Ramos (cell line): ENCODE results near the gene AQR.

Source experiments
- in situ Hi-C: fragments of 300-500 bp; cut with MboI; formaldehyde crosslinking; loops from one replicate; pipeline ENCODE4 v1.14.3; 2022; ENCODE audit warnings: low sequenced_read_pairs; ENCODE audit not compliant: unreplicated experiment

AQR gene

DNA sequence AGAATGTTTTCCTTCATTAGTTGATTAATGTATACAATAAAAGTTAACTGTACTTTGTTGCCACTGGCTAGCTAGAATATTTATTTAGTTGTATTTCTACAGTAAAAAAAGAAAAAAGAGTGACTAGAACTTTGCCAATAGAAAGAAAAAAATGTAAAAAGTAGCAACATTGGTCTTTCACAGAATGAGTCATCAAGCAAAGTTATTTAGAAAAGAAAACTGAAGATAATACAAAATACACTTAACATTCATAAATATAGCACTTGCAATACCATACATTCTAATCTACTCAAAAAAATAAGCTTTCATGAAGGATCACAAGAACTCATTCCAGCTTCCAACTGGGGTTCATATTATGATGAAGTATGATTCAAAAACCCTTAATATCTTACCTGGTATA lies 83.4 kb downstream of the AQR start:
- in situ Hi-C loops: no loop called here

DNA sequence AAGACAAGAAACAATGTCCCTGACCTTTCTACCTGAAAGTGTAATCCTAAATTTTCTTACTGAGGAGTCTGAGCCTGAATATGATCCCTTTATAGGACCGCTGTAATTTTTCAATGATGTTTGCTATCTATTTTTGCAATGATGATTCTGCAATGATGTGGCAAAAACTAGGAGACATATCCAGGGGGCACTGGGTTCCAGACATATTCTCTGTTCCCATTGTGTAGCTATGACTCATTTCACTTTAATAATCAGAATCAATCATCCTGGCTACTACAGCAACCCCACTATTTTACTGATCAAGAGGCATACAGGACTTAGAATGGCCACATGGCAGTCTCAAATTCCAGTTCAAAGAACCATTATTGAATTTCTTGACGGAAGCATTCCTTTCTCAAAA lies 85.9 kb downstream of the AQR start:
- in situ Hi-C loops: no loop called here

DNA sequence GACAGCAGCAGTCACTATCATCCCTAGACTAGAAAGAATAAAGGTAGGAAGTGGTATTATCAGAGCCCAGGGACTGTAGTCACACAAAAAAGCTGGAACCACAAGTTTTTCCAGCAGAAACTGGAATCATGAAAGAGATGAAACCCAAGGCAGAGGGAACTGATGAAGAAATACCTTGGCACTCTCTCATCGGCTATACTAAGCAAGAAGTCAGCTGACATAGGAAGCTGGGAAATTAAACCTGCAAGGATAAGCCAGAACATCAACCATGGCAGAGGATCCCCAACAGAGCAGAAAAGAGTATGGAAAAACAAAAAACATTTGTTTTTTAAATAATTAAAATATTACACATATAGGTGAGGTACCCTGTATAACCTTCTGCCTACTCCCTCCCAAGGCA lies 86.5 kb downstream of the AQR start:
- in situ Hi-C loops: no loop called here

DNA sequence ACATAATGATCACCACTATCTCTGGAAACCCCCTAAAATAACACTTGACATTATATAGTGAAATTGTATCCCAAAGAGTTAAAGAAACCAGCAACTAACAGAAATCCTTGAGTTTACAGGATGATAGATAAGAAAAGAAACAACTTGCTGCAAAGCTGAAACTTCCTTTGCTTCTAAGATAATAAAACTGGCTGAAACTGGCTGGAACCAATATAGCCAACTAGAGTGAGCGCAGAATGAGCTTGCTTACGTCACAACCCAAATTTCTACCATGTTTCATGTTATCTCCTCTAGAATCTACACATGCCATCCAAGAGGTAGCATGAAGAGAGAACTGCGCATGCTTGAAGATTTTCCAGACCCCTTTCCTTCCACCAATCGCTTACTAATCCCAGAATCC lies 90.4 kb downstream of the AQR start:
- in situ Hi-C loops: no loop called here

DNA sequence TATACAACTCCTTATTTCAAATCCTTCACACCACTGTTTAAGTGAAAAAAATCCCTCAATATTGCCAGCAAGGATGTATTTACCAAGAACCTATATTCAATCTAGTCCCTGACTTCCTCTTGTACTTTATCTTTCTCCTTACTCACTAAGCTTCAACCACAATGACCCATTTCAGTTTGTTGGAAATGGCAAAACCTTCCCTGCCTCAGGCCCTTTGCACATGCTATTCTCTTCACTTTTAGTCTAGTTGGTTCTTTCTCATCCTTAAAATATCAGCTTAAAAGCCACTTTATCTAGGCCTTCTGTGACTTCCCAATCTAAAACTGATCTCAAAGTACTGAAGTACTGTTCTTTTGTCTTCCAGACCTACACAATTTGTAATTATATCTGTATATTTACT lies 92.9 kb downstream of the AQR start:
- in situ Hi-C loops: no loop called here

DNA sequence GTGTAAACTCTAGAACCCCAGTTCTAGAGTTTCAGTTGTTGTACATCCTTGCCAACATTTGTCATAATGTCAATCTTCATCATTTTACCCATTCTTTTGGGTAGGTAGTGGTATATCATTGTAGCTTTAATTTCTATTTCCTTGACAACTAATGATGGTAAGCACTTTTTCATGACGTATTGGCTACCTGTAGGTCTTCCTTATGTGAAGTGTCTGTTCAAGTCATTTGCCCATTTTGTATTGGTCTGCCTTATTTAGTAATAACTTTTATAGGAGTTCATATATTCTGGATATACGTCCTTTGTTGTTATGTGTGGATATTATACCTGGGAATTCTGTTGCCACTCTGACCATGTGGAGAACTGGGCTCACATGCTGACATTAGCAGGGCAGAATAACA lies 100.4 kb downstream of the AQR start:
- in situ Hi-C loops: no loop called here

DNA sequence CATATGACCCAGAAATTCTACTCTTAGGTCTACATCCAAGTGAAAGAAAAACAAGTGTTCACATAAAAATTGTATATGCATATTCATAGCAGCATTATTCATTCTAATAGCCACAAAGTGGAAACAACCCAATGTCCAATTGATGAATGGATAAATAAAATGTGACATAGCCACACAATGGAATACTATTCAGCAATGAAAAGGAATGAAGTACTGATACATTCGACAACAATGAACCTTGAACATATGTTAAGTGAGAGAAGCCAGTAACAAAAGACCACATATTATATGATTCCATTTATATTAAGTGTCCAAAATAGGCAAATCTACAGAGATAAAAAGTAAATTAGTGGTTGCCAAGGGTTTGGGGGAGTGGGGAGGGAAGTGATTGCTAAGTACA lies 104.0 kb downstream of the AQR start:
- in situ Hi-C loops: no loop called here

DNA sequence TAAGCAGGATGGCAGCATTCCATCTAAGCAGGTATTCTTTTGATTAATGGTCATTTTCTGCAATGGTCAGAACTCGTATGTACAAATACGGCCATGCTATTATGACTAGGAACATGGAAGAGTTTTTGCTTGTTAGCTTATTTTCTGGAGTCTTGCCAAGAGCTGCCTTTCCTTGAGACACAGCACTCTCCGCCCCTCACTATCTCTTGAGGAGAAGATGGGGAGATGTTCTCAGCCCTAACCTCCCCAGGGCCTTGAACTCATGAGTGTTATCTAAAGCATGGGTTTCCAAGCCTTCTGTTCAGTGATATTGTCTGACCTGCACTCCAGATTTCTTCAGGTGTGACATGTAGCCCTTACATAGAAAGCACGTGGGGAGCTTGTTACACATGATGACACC lies 108.3 kb downstream of the AQR start:
- in situ Hi-C loops: no loop called here

DNA sequence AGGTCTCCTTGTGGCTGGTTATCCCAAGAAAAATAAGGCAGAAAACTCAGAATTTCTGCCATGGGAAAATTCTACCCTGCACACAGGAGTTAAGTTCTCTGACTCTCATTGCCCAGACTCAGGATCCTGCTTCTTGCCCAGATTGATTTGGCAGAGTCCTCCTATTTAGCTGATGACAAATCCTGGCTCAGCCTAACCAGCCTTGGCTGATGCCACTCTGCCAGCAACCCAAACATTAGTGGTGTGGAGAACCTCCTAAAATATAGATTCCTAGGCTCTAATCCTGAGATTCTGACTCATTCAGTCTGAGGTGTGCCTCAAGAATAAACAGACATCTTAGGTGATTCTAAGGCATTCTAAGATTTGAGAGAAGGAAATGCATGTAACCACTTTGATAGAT lies 113.6 kb downstream of the AQR start:
- in situ Hi-C loops: no loop called here

DNA sequence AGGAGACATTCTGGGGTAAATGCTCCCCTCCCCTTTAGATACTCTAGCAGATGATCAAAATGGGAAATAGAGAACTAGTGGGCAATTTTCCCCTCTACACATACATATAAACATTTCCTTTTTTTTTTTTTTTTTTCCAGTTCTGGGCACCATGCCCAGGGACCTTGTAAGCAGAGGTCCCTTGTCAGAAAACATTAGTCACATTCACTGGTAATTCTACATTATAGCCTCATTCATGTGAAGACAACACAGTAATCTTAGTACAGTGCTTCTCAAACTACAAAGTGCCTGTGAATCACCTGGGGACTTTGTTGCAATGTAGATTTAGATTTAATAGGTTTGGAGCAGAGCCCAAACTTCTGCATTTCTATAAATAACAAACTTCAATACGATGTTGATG lies 114.1 kb downstream of the AQR start:
- in situ Hi-C loops: no loop called here

DNA sequence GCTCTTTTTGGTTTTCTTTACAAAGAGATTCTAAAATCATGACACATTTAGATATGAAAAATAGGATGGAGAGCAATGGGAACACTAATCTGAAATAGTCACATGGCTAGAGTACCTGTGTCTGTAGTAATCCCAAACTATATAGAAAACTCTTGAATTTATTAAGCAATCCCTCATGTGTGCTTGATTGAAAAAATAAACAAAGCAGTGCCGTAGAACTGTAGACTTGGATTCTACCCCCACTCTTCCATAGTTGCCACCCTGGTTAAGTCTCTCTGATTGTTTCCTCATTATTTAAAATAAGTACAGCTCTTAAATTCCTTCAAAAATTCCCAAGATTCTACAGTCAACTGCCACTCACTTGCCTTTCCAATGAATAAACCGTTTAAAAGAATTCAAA lies 115.3 kb downstream of the AQR start:
- in situ Hi-C loops: no loop called here

DNA sequence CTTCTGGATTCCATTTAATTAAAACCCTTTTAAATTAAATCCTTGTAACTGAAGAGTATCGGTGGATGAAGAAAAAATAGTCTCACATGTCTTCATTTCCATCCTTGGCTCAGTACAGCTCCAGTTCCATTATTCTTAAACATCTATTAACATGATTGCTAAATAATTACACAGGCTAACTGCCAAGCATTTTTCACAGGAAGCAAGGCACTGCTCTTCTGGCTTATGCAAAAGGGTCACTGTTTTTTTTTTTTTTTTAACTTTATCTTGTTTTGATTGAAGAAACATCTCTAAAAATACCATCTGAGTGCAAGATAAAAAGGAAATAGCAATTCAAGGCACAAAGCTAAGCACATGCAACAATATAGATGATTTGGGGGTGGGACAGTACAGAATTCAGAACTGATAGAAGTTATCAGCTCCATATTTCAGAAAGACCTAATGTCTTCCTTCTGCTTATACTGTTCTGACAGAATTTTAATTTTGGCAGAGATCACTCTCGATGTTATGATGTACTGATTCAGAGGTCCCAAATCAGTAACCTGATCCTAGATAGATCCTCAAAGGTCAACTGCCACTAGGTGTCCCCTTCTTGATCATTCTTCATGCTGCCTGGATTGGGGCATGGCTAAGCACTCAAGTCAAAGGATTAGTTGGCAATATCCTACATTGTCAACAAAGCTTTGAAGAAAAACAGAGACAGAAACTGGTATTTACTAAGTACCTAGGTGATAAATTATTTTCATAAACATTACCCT lies 116.4 kb downstream of the AQR start:
- in situ Hi-C loops: no loop called here

DNA sequence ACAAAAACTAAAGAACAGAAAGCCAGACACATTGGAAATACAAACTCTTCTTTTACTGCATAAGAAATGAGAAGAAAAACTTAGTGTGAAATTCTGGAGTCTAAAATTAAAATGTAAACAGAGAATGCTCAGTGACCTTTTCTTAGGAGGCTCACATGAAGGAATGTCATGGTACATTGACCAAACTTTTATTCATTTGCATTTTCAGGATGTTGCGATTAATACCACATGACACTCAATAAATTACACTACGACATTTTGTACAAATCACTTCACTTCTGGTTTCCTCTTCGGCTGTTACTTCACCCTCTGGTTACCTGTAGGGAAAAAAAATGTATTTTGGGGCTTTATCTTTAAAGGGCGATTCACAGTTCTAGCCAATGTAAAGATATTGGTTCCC lies 117.8 kb downstream of the AQR start:
- in situ Hi-C loops: no loop called here

DNA sequence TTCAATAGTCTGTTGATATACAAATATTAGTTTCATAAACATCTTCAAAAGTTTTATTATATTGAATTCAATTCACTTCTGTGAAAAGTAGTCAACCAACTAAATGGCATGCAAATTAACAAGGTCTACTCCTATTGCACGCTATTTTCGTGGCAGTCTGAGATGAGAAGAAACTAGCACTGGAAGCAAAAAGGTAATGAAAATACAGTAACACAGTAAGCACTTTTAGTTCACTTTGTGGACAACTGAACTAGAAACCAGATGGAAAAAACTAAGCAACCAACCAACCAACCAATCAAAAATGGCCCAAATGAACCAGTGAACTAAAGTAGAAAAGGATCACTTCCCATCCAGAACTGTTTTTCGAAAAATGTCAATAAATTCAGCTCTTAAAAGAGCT lies 118.5 kb downstream of the AQR start:
- in situ Hi-C loops: no loop called here

DNA sequence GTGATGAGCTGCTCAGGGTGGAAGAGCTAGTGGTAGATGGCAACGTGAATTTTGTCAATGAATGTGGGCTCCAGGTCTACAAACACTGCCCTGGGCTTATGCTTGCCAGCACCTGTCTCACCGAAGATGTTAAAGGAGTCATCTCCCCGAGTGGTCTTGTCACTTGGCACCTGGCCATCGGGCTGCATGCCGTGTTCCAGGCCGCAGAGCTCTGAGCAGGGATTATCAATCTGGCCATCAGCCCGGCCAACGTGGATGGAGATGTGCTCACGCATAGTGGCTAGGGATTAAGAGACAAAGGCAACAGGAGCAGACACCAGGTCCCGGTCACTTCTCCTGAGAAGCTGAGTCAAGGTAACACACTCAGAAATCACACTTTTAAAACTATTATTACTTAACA lies 119.4 kb downstream of the AQR start:
- in situ Hi-C loops: no loop called here

DNA sequence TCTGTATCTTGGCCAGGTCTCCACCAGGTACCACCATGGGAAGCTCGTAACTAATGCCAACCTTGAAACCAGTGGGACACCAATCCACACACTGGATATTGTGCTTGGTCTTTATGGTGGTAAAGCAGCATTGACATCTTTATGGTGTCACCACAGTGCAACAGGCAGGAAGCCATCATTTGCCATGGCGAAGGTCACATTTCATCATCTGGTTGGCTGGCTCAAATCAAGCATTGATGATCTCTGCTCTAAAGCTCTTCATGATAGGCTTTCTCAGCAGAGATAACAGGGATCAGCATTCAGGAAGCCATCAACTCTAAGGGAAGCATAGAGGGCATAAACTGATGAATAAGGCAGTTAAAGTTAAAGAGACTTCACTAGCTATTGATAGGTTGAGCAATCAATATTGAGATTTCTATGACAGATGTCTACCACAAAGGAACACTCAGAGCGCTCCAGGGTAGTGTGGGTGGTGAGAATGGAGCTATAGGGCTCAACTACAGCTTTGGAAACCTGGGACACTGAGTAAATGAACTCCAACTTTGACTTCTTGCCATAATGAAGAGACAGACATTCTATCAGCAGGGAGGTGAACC lies 120.1 kb downstream of the AQR start:
- in situ Hi-C loops: no loop called here

DNA sequence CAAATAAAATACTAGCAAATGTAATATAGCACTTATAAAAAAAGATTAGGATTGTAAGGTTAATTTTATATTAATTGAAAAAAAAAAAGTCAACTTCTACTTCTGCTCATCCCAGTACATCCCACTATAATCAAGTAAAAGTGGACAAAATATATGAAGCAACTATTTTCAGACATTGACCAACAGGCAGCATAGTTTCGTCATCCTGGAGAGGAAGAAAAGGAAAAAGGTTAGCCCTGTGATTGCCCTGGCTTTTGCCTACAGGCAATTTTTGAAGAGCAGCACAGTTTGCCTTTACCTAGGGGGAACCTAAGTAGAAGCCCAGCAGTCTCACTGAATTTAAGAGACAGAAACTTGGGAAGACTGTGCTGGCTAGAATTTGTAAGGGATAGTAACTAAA lies 121.9 kb downstream of the AQR start:
- in situ Hi-C loops: no loop called here

DNA sequence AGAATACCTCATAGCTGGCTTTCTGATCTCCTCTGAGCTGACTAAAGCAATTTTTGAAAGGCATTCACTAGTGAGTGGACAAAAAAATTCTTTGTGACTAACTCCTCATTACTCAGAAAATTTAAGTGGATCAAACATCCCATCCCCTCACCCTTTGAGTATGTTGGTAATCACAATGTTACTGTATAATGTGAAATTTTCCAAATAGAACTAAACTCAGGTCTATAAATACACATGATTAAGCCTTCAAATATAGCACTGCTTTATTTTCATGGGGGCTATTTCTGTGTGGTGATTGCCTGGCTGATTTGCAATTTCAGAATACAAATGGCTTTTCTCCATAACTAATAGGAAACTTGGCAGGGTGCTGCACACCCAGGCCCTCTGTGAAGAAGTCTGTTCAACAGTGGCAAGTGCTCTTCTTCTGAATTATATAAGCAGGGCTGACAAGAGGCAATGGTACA lies 128.2 kb downstream of the AQR start:
- in situ Hi-C loops: no loop called here

DNA sequence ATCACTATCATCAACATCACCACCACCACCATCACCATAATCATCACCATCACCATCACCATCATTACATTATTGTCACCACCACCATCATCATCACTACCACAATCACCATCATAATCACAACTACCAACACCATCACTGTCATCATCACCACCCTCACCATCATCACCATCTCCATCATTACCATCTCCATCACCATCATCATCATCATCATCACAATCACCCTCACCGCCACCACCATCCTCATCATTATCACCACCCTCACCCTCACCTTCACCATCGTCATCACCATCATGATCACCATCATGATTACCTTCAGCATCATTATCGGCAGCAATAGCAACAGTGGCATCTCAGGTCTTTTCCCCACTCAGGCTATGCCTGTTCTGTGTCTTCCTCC lies 131.3 kb downstream of the AQR start:
- in situ Hi-C loops: no loop called here

DNA sequence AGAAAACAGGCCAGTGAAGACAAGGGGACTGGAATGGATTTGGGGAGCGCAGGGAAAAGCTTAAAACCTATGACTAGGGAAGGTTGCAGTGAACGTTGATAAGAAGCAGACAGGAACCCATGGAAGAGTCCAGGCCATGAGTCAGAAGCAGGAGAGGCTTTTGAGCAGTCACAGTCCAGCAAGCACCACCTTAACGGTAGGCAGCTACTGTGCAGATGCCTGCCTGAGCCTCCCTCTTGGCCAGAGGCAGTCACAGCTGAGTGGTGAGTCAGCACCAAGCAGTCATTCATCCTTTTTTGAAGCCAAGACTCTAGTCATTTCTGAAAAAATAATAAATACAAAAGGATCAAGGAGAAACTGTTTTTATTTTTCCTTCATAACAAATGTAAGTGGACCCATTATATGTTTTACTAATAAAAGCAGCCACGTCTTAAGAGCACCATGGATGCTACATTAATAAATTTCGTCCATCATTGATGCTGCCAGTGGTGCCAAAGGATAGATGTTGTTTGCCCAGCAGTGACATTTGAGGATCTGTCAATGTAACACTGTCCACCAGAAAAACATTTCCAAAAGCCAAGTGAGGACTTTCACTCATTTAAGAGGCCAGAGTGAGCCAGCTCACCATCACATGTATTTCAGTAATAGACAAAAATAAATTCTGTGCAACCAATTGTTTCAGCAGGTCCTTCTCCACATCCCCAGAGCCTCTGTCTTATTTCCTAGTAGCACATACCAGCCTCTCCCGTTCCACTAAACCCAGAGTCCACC lies 132.1 kb downstream of the AQR start:
- in situ Hi-C loops: no loop called here

DNA sequence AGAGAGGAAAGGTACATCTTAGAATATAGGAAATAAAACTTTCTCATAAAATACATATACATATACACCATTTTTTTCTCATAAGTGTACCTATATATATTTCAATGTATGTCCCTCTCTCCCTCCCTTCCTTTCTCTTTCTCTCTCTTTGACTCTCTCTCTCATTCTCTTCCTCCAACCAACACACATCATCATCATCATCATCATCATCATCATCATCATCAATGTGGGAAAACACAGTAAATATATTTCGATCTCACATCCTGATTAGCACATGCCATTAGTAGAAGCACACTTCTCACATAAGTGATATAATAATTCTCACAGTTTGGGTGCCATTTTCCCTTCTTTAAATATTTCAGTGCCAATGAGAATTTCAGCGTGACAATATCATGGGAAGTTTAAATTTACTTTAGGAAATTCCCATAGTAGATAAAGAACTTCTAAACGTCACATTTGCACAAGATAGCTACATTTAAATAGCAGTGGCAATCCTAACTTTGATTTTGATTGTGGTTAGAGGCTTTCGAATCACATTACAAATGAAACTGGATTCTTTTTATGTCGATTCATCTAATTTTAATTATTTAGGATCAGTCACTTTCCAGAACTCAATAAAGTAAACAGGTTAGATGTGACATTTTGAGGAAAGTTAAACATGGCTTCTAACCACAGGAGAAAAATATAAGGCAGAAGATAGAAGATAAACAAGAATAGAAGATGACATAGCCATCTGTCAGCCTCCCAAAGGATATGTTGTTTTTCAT lies 141.2 kb downstream of the AQR start:
- in situ Hi-C loops: no loop called here
